OCI-LY3 (cell line): ENCODE results near the gene TNRC6C.

Experiments used
- CTCF ChIP-seq: fragments of 200-600, 300-600 bp; sonication (generic); IDR thresholded peaks from 2 replicates; pipeline ENCODE4 v1.5.1; 2014; ENCODE audit warnings: antibody characterized with exemption, low read length, low read depth
- EZH2phosphoT487 ChIP-seq: fragments of 200-600 bp; shearing (Covaris generic); IDR thresholded peaks from 2 replicates; pipeline ENCODE4 v1.6.1; 2018; ENCODE audit warnings: antibody characterized with exemption, mixed run types, low read depth

GRCh38 chr17:78151514-78152008 lies 193.1 kb downstream of the TNRC6C start:
- TF ChIP-seq CTCF = no peak
- no peak for TF ChIP-seq EZH2phosphoT487
